GM18873 (cell line): ENCODE results near the gene CDH5.

Experiments used
- ATAC-seq: cut with Tn5 transposase; IDR thresholded peaks from one replicate; pipeline ENCODE4 v1.9.1; 2021; ENCODE audit warnings: mild to moderate bottlenecking, moderate library complexity, moderate number of reproducible peaks; ENCODE audit not compliant: unreplicated experiment, low FRiP score

CDH5 gene

DNA sequence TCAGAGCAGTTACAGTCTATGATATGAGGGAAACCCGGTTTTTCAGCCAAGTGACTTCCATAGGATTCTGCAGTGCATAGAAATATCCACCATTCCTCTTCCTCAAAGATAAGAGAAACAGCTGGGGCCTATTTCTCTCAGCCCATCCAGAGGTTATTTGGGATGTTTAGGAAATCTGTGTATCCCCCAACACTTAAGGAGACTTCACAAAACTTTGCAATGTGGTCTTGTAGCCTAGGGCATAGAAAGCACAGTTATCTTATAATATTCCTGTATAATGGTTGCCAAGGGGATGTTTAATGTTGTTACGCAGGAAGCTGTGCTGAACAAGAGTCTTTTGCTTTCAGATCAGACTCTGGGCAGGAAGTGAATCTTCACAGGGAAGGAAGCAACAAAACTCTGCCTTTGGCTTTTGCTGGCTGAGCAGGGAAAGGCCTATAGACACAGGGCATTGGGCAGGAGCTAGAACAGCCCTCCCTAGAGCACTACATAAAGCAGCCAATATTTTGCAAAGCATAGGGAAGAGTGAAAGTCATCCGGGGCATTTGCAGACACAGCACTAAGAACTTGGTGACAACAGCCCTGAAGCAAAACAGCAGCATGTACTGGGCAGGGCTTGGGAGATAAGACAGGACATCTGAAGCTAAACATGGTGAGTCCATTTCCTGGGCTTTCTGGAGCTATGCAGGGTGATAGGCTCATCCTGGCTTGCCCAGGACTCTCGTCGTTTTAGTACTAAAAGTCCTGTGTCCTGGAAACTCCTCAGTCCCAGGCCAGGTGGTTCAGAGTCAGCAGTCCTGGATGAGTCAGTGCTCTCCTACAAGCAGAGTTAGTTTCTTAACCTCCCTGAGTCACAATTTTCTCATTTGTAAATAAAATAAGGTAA, 41.9 kb downstream of the CDH5 start:
- ATAC-seq, result no peak

- ATAC-seq, result no peak
Observed at GRCh38 chr16:66409156-66409555, 42.7 kb downstream of the CDH5 start.

- ATAC-seq, result no peak
Observed at GRCh38 chr16:66412182-66412581, 45.7 kb downstream of the CDH5 start.

- ATAC-seq, result no peak
Observed at GRCh38 chr16:66414891-66415290, 48.4 kb downstream of the CDH5 start.

DNA sequence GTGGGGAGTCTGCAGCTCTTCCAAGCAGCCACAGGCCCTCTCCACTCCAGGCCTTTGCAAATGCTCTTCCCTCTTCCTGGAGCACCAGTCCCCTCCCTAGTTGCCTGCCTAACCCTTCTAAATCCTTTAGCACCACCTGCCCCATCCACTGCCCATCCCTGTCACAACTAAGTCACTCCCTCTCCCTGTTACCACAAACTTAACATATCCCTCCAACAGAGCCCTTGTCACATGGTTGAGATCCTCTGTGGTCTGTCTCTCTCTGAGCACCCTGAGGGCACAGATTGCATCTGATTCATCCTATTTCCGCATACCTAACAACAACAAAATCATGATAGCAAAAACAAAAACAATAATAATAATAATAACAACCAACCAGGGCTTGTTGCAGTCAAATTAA, 49.6 kb downstream of the CDH5 start:
- ATAC-seq, result no peak

GRCh38 chr16:66416939-66417700, 50.6 kb downstream of the CDH5 start:
- no peak for ATAC-seq

DNA sequence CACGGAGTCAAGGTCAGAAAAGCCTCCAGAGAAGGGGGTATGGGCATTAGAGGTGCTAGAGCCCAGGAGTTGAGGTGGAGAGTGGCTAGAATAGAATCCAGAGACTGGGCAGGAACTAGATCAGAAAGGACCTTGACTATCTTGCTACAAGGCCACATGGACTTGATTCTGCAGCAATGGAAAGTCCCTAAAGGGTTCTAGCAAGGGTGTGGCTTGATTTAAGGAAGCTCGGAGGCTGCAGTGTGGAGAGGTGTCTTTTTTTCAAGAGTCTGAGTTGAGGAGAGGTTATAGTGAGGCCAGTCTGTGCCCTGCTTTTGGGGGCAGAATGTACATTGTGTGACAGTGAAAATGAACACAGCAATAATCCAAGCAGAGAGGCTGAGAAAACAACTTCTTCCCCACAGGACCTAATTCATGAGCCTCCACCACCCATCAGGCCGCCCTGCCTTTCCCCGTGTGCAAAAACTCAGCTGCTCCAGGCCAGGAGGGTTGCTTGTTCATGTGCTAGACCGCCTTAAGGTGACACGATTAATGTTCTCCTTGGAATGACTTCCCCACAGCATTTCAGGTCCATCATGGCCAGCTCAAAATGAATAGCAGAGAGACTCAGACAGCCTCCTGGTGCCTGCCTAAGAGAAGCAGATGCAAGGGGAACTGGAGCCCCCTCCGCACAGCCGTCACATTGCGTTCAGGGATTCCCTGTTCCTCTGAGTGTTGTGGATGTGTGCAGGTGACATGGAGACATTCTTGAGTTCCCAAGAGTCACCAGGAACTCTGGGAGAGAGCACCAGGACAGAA, 51.9 kb downstream of the CDH5 start:
- no peak for ATAC-seq

- ATAC-seq, result no peak
Observed at GRCh38 chr16:66419527-66419926, 53.0 kb downstream of the CDH5 start.

- ATAC-seq, result no peak
Observed at GRCh38 chr16:66420396-66420795, 53.9 kb downstream of the CDH5 start.

GRCh38 chr16:66421891-66422290, 55.4 kb downstream of the CDH5 start:
- no peak for ATAC-seq

GRCh38 chr16:66422366-66422765, 55.9 kb downstream of the CDH5 start:
- no peak for ATAC-seq

GRCh38 chr16:66423177-66423576, 56.7 kb downstream of the CDH5 start:
- ATAC-seq, result no peak

DNA sequence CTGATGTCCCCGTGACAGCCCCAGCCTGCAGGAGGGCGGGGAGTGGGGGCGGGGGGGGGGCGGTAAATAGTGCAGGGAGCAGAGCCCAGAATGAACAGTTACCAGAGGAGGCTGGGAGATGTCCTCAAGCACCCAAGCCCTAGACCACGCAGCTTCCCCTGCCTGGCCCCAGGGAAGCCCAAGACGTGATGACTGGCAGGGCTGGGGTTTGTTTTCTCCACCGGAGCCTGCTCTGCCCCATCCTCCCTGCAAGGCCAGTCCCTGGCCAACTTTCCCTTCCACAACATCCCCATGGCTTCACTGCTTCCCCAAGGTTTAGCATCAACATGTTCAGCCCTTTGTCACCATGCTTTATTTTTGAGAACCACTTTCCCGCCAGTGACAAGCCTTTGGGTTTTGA, 59.2 kb downstream of the CDH5 start:
- no peak for ATAC-seq

GRCh38 chr16:66426112-66427035, 59.9 kb downstream of the CDH5 start:
- no peak for ATAC-seq

DNA sequence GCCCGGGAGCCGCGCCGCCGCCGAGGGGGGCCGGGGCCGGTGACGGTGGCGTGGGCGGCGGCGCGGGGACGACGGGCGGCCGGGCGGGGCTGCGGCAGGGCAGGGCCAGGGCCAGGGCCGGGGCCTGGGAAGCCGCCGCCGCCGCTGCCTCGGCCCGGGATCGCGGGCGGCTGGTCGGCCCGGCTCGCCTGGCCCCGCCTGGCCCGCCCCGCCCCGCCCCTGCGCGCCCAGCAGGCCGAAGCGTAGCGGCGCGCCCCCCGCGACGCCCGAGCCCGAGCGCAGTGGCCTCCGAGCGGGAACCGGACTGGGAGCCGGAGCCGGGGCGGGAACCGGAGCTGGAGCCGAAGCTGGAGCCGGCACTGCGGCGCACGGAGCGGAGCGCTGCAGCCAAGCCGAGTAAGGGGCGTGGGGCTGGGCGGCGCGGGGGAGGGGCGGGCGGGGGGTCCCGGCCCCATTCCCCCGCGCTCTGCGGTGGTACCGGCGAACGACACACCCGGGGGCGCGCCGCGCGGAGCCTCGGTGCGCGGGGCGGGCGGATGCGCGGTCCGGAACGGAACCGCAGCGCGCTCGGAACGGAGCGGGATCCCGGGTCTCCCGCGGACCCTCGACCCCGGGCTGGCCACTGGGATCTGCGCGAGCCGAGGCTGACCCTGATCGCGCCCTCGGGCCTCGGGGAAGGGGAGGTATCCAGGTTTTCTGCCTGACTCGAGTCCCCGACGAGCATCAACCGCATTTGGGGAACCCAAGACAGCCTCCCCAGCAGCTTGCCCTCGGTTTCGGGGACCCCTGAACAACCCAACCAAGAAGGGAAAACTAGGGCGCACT, 60.8 kb downstream of the CDH5 start, which contains the start of gene BEAN1:
Gene BEAN1, plus strand, starts transcription at position 260 of the 825 bp plus-strand sequence. CDS start 10,382 bp downstream, outside the sequence.
- ATAC-seq, result no peak

DNA sequence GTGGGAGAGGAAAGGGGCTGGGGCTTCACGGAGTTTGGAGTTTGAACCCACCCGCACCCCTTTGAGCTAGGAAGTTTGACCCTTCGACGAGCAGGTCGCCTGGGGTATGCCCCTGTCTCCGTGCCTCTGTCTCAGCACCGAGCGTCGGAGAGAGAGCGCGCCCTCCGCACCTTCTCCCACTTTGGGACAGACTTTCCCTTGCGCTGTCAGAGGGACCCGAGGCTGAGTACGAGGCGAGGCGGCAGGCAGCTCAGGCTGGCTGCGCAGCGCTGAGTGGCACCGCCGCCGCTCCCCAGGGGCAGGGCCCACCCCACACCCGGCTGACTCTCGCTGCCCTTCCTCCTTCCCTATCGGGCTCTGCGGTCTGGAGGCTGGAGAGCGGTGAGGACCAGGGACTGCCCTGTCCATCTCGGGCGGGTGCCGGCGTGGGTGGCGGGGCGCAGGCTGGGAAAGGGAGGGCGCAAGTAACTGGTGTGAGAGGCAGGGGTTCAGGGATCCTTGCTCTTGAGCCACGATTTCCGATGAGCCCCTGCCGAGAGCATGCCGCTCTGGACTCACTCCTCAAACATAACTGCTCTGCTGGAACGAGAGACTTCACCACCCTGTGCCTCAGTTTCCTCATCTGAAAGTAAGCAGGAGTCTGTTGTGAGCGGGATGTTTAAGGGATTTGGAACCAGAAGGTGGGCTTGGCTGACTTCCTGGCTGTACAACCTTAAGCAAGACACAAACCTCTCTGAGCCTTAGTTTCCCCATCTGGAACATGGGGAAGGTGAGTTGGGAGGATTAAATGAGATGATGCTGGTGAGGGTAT, 61.6 kb downstream of the CDH5 start:
- ATAC-seq, result no peak

DNA sequence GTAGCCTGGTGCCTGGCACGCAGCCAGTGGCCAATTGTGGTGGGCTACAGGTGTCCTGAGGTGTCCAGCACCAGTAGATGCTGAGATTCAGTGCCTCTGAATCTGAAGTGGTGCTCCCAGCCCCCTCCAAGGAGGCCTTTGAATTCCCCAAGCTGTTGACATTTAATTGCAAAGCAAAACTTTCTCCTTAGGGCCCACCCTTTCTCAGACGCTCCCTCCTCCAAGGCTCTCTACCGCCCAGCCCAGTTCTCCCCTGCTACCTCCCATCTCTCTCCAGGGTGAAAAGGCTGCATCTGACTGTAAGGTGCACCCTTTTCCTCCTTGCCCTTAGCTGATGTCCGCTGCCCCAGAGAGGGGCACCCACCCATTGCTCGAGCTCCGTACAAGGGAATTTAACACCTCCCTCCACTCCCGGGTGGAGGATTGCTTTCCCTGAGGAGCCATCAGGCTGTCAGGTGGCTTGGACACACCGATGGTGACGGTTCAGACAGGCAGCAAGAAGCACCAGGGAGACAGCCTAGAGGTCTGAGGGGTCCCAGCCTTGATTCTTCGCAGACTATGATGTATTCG, 62.3 kb downstream of the CDH5 start:
- no peak for ATAC-seq
